Measurements from ENCODE around the gene RPS18.

DNA sequence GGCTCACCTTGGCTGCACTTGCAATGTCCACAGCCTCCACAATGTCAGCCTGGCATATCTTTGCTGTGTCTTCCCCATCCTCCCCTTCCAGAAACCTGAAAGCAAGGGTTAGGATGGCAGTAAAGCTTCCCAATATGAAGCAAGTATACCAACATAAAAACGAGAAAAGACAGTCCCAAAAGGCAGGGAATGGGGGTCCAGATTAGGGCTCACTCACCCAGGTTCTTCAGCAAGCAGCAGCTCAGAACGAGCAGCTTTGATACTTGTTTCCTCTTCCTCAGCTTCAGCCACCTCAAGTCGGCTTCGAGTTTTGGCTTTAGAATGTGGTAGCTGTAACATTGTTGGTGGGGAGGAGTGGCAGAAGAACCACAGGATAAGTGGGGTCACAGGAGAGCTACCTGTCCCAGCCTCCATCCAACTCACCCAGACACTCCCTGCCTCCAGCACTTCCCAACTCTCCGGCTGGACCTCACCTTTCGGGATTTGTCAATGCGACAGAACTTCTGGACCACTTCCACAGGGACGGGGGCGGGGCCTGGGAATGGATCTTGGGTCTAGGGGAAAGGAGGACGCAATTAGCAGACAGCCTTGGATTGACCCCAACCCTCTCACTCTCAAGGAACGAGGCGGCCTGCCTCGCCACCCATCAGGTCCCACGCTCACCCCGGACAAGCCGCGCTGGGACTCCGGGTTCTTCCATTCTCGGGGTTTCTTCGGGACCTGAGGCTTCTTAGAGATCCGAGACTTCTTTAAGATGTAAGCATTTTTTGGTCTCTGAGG lies 16.5 kb downstream of the RPS18 start:
- TF ChIP-seq EZH2 (IDR thresholded peaks at IDR 0.05; ENCODE audit: borderline replicate concordance, control insufficient read depth, low read depth, low read length): no peak
- TF ChIP-seq, protein P1, sequence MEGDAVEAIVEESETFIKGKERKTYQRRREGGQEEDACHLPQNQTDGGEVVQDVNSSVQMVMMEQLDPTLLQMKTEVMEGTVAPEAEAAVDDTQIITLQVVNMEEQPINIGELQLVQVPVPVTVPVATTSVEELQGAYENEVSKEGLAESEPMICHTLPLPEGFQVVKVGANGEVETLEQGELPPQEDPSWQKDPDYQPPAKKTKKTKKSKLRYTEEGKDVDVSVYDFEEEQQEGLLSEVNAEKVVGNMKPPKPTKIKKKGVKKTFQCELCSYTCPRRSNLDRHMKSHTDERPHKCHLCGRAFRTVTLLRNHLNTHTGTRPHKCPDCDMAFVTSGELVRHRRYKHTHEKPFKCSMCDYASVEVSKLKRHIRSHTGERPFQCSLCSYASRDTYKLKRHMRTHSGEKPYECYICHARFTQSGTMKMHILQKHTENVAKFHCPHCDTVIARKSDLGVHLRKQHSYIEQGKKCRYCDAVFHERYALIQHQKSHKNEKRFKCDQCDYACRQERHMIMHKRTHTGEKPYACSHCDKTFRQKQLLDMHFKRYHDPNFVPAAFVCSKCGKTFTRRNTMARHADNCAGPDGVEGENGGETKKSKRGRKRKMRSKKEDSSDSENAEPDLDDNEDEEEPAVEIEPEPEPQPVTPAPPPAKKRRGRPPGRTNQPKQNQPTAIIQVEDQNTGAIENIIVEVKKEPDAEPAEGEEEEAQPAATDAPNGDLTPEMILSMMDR (IDR thresholded peaks at IDR 0.05 in 2 of 3, conservative IDR thresholded peaks at IDR 0.05 in 1 of 3; ENCODE audit: control insufficient read depth in 2 of 3, extremely low read depth in 1 of 3, insufficient read depth in 1 of 3, low read depth in 3 of 3, low read length in 3 of 3): no peak
- TF ChIP-seq SIX5 (IDR thresholded peaks at IDR 0.05; ENCODE audit: low read depth, low read length, severe bottlenecking): no peak
- TF ChIP-seq PAX8 (IDR thresholded peaks at IDR 0.05): no peak
- TF ChIP-seq SUPT20H (IDR thresholded peaks at IDR 0.05; ENCODE audit: borderline replicate concordance, control insufficient read depth, low read depth, low read length): no peak
- no peak for TF ChIP-seq ASH2L (IDR thresholded peaks at IDR 0.05; ENCODE audit: borderline replicate concordance, low read depth)
- TF ChIP-seq POLR2AphosphoS2 (IDR thresholded peaks at IDR 0.05; ENCODE audit: low read depth, low read length): no peak
- TF ChIP-seq, protein P2, sequence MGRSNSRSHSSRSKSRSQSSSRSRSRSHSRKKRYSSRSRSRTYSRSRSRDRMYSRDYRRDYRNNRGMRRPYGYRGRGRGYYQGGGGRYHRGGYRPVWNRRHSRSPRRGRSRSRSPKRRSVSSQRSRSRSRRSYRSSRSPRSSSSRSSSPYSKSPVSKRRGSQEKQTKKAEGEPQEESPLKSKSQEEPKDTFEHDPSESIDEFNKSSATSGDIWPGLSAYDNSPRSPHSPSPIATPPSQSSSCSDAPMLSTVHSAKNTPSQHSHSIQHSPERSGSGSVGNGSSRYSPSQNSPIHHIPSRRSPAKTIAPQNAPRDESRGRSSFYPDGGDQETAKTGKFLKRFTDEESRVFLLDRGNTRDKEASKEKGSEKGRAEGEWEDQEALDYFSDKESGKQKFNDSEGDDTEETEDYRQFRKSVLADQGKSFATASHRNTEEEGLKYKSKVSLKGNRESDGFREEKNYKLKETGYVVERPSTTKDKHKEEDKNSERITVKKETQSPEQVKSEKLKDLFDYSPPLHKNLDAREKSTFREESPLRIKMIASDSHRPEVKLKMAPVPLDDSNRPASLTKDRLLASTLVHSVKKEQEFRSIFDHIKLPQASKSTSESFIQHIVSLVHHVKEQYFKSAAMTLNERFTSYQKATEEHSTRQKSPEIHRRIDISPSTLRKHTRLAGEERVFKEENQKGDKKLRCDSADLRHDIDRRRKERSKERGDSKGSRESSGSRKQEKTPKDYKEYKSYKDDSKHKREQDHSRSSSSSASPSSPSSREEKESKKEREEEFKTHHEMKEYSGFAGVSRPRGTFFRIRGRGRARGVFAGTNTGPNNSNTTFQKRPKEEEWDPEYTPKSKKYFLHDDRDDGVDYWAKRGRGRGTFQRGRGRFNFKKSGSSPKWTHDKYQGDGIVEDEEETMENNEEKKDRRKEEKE (IDR thresholded peaks at IDR 0.05): no peak
- no peak for TF ChIP-seq MYC (IDR thresholded peaks at IDR 0.05; ENCODE audit: insufficient read depth, insufficient read length, insufficient replicate concordance, low read length, severe bottlenecking)
- no peak for TF ChIP-seq POLR2A (IDR thresholded peaks at IDR 0.05; ENCODE audit: low read depth, low read length)
- TF ChIP-seq CREB1 (IDR thresholded peaks at IDR 0.05; ENCODE audit: low read depth): no peak
- TF ChIP-seq FOXM1 (IDR thresholded peaks at IDR 0.05; ENCODE audit: low read depth, low read length): no peak
